SKM-1 (cell line): ENCODE results near the gene SGK1.
"Not testable (repeated sequence)": the region's sequence is repeated elsewhere in the genome, so short reads cannot be mapped to it uniquely, and the experiment has no call there.

Source experiments
- DNase-seq: peaks from one replicate; lab custom pipeline; 2025; ENCODE audit not compliant: unreplicated experiment; lab: John Stamatoyannopoulos, UW

Gene SGK1

GRCh38 chr6:134328792-134329191, 10.9 kb upstream of the SGK1 start:
- DNase-seq = no peak

- no peak for DNase-seq
Observed at GRCh38 chr6:134328138-134328537, 10.2 kb upstream of the SGK1 start.

GRCh38 chr6:134326192-134326591, 8.3 kb upstream of the SGK1 start:
- not testable (repeated sequence) for DNase-seq

GRCh38 chr6:134324766-134325165, 6.9 kb upstream of the SGK1 start:
- DNase-seq = no peak

- DNase-seq = no peak
Observed at GRCh38 chr6:134324141-134324540, 6.2 kb upstream of the SGK1 start.

GRCh38 chr6:134323698-134324097, 5.8 kb upstream of the SGK1 start:
- DNase-seq = no peak

- no peak for DNase-seq
Observed at GRCh38 chr6:134323294-134323693, 5.4 kb upstream of the SGK1 start.

GRCh38 chr6:134322216-134322615, 4.3 kb upstream of the SGK1 start:
- no peak for DNase-seq

- no peak for DNase-seq
Observed at GRCh38 chr6:134321246-134321645, 3.3 kb upstream of the SGK1 start.

- not testable (repeated sequence) for DNase-seq
Observed at GRCh38 chr6:134319686-134320085, 1.8 kb upstream of the SGK1 start.

- no peak for DNase-seq
Observed at GRCh38 chr6:134318974-134319281, 1.0 kb upstream of the SGK1 start.

GRCh38 chr6:134318236-134318973, 493 bp upstream of the SGK1 start:
- DNase-seq = no peak

GRCh38 chr6:134316733-134317431, 1.0 kb downstream of the SGK1 start:
- DNase-seq = no peak

GRCh38 chr6:134315974-134316441, 1.9 kb downstream of the SGK1 start:
- DNase-seq = no peak

GRCh38 chr6:134315189-134315588, 2.7 kb downstream of the SGK1 start:
- no peak for DNase-seq

GRCh38 chr6:134314006-134314821, 3.7 kb downstream of the SGK1 start:
- no peak for DNase-seq

- no peak for DNase-seq
Observed at GRCh38 chr6:134312038-134312660, 5.8 kb downstream of the SGK1 start.

GRCh38 chr6:134310817-134311216, 7.1 kb downstream of the SGK1 start:
- DNase-seq = no peak

GRCh38 chr6:134309983-134310605, 7.8 kb downstream of the SGK1 start:
- no peak for DNase-seq

- DNase-seq = no peak
Observed at GRCh38 chr6:134309227-134309626, 8.7 kb downstream of the SGK1 start.

- DNase-seq = no peak
Observed at GRCh38 chr6:134308800-134309199, 9.1 kb downstream of the SGK1 start.
